HPDE6-E6E7 (cell line): ENCODE measurements around the gene RSPH3.
"Not testable (repeated sequence)": the region's sequence is repeated elsewhere in the genome, so short reads cannot be mapped to it uniquely, and the experiment has no call there.

Source experiments
- DNase-seq: peaks from one replicate; pipeline ENCODE4 v3.0.0; 2011; ENCODE audit warnings: missing footprints; ENCODE audit errors: extremely low spot score

The RSPH3 gene

GRCh38 chr6:159023893-159024292, 23.9 kb upstream of the RSPH3 start:
- DNase-seq = no peak

GRCh38 chr6:159020011-159020410, 20.0 kb upstream of the RSPH3 start:
- no peak for DNase-seq

- no peak for DNase-seq
These were observed 18.0 kb upstream of the RSPH3 start for GRCh38 chr6:159017757-159018559.

GRCh38 chr6:159014406-159014805, 14.4 kb upstream of the RSPH3 start:
- no peak for DNase-seq

GRCh38 chr6:159013229-159013628, 13.2 kb upstream of the RSPH3 start:
- no peak for DNase-seq

GRCh38 chr6:159012201-159012600, 12.2 kb upstream of the RSPH3 start:
- no peak for DNase-seq

GRCh38 chr6:159010037-159010612, 10.1 kb upstream of the RSPH3 start:
- not testable (repeated sequence) for DNase-seq

GRCh38 chr6:159008656-159009288, 8.8 kb upstream of the RSPH3 start:
- peak; percentile 52 for DNase-seq

- no peak for DNase-seq
These were observed 7.5 kb upstream of the RSPH3 start for GRCh38 chr6:159007510-159007909.

- DNase-seq = no peak
These were observed 5.4 kb upstream of the RSPH3 start for GRCh38 chr6:159005436-159005835.

- DNase-seq = no peak
These were observed 4.6 kb upstream of the RSPH3 start for GRCh38 chr6:159004592-159004991.

GRCh38 chr6:159002432-159003155, 2.6 kb upstream of the RSPH3 start:
- DNase-seq = peak; percentile 34

GRCh38 chr6:158999154-158999665, 792 bp downstream of the RSPH3 start:
- DNase-seq = peak; percentile 26

GRCh38 chr6:158996856-158997255, 3.1 kb downstream of the RSPH3 start:
- no peak for DNase-seq

- DNase-seq = no peak
These were observed 6.4 kb downstream of the RSPH3 start for GRCh38 chr6:158993639-158994038.

- no peak for DNase-seq
These were observed 8.8 kb downstream of the RSPH3 start for GRCh38 chr6:158991017-158991723.

- not testable (repeated sequence) for DNase-seq
These were observed 10.3 kb downstream of the RSPH3 start for GRCh38 chr6:158989711-158990110.

- DNase-seq = no peak
These were observed 11.5 kb downstream of the RSPH3 start for GRCh38 chr6:158988477-158988876.

- no peak for DNase-seq
These were observed 12.3 kb downstream of the RSPH3 start for GRCh38 chr6:158987657-158988056.

- DNase-seq = no peak
These were observed 21.2 kb downstream of the RSPH3 start for GRCh38 chr6:158978757-158979156.

GRCh38 chr6:158977382-158977781, 22.6 kb downstream of the RSPH3 start:
- no peak for DNase-seq
